RPMI8226 (cell line): ENCODE measurements around the gene LANCL2.
"Not testable (repeated sequence)": the region's sequence is repeated elsewhere in the genome, so short reads cannot be mapped to it uniquely, and the experiment has no call there.

Source experiments
- DNase-seq: peaks from one replicate; pipeline ENCODE4 v3.0.0-alpha.2; 2015

LANCL2 gene

GRCh38 chr7:55409482-55410225 is 44.5 kb downstream of the LANCL2 start:
- DNase-seq, result no peak

- DNase-seq, result no peak
These were observed 45.6 kb downstream of the LANCL2 start for GRCh38 chr7:55410667-55411239.

- no peak for DNase-seq
These were observed 46.7 kb downstream of the LANCL2 start for GRCh38 chr7:55411844-55412243.

GRCh38 chr7:55413442-55413841 is 48.3 kb downstream of the LANCL2 start:
- DNase-seq, result no peak

GRCh38 chr7:55415173-55415778 is 50.1 kb downstream of the LANCL2 start:
- DNase-seq, result peak; percentile 85

- DNase-seq, result not testable (repeated sequence)
These were observed 52.3 kb downstream of the LANCL2 start for GRCh38 chr7:55417456-55417855.

- DNase-seq, result no peak
These were observed 55.4 kb downstream of the LANCL2 start for GRCh38 chr7:55420530-55420929.

- no peak for DNase-seq
These were observed 58.2 kb downstream of the LANCL2 start for GRCh38 chr7:55423277-55423711.

- DNase-seq, result no peak
These were observed 58.8 kb downstream of the LANCL2 start for GRCh38 chr7:55423891-55424290.

- no peak for DNase-seq
These were observed 60.1 kb downstream of the LANCL2 start for GRCh38 chr7:55425141-55425752.

GRCh38 chr7:55426676-55427075 is 61.5 kb downstream of the LANCL2 start:
- no peak for DNase-seq

GRCh38 chr7:55427342-55427741 is 62.2 kb downstream of the LANCL2 start:
- no peak for DNase-seq

GRCh38 chr7:55427800-55428199 is 62.7 kb downstream of the LANCL2 start:
- DNase-seq, result no peak

GRCh38 chr7:55429835-55430499 is 64.8 kb downstream of the LANCL2 start:
- DNase-seq, result no peak

- no peak for DNase-seq
These were observed 66.8 kb downstream of the LANCL2 start for GRCh38 chr7:55431898-55432297.

- DNase-seq, result no peak
These were observed 67.4 kb downstream of the LANCL2 start for GRCh38 chr7:55432506-55432905.

- peak; percentile 51 for DNase-seq
These were observed 68.0 kb downstream of the LANCL2 start for GRCh38 chr7:55432939-55433784.

- no peak for DNase-seq
These were observed 70.3 kb downstream of the LANCL2 start for GRCh38 chr7:55435466-55435865.

- no peak for DNase-seq
These were observed 71.3 kb downstream of the LANCL2 start for GRCh38 chr7:55436457-55436856.

GRCh38 chr7:55437375-55437774 is 72.2 kb downstream of the LANCL2 start:
- DNase-seq, result no peak

- DNase-seq, result no peak
These were observed 73.1 kb downstream of the LANCL2 start for GRCh38 chr7:55438085-55438756.
